Activated CD8-positive, alpha-beta memory T cell treated with anti-CD3 and anti-CD28 coated beads, Interleukin-2, amount 50 U/mL, for 4 hours (primary cell): ENCODE data around the gene RPEL1.

Experiments used
- DNase-seq: peaks from one replicate; pipeline ENCODE4 v3.0.0-alpha.2; 2020

The RPEL1 gene

DNA sequence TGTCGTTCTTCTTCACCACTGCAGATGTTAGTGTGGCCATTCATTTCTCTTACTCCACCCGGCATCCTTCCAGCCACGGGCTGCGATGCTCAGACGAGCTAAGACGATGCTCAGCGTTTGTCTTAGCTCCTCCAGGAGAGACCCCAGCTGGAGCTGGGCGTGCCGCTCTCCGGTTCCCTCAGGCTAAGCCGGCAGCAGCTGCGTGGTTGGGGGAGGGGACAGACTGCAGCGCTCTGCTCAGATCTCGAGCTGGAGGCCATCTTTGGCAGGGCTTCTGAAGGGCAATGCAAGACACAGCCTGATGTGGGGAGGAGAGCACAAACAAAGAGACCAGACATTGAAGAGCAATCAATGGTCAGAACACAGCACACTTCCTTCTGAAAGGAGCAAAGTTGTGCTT is 36.1 kb downstream of the RPEL1 start:
- DNase-seq = no peak

- no peak for DNase-seq
Measured at GRCh38 chr10:103282961-103283360, 37.3 kb downstream of the RPEL1 start.

DNA sequence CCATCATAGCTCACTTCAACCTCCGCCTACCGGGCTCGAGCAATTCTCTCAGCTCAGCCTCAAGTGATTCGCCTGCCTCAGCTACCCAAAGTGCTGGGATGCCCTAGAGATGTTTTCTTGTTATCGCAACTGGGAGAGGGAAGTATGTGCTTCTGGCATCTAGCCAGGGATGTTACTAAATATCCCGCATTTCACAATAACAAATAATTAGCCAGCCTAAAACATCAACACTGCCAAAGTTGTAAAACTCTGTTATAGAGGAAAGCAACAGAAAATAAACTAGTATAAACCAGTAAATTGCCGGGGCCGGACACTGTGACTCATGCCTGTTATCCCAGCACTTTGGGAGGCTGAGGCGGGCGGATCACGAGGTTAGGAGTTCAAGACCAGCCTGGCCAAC is 38.5 kb downstream of the RPEL1 start:
- no peak for DNase-seq

- no peak for DNase-seq
Measured at GRCh38 chr10:103287992-103288391, 42.3 kb downstream of the RPEL1 start.

DNA sequence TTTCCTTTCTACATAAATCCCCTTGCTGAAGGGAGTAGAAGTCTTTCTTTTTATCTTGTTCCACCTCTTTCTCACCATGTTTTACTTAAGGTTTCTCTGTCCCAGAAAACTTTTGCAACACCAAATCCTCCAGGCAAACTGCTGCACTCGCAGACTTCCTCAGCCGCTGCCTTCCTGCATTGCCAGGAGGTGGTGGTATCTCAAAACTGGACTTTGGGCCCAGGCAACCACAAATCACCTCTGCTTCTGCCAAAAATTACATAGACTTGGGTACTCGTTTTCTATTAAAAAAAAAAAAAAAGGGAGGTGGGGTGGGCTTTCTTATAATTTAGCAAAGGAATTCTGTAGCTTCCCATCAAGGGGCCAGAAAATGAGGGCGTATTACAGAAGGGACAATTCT is 45.9 kb downstream of the RPEL1 start:
- no peak for DNase-seq

DNA sequence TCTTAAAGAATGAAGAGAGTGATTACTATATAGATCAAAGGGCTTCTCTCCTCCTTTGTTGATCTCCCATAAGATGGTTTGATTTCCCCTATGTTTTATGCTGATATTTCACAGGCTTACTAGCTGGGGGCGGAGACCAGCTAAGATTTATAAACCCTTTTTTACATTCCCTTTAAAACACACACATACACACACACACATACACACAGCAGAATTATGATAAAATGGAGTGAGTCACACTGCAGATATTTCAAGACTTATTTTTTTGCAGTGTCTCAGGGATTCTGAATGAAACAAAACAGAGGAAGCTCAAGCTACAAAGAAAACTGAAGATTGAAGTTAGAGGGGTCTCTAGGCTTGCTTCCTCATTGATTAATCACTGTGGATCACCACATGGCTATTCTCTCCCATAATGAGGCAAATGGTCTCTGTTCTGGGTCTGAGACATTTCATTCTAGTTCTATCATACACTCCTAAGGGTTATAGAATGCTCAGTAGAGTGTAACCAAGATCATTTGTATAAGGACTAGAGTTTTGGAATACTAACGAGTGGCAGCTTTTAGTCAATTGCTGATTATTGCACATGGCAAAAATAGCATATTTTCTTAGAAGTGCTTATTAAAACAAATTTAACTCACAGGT is 49.8 kb downstream of the RPEL1 start:
- no peak for DNase-seq
